ENCODE data around the gene PRKAG2.

DNA sequence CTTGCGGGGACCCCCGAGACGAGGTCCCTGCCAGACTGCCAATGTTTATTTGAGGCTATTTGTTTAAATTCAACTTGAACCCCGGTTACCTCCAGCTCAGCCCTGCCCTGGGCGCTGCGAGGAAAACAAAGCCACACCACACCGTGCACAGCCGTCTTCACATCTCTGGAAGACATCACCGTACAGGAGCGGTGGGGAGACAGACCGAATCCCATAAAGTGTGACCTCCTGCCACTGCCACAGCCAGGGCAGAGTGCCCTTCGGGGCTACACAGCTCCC, 40.0 kb downstream of the PRKAG2 start:
- TF ChIP-seq CTCF (IDR thresholded peaks at IDR 0.05; ENCODE audit: control extremely low read depth in 1 of 3, insufficient read depth in 1 of 3, low read depth in 1 of 3, low read length in 3 of 3) (no peak), POLR2A (IDR thresholded peaks at IDR 0.05; ENCODE audit: control extremely low read depth in 1 of 2, low read depth in 2 of 2, low read length in 2 of 2) (no peak), SIN3A (conservative IDR thresholded peaks at IDR 0.05 in 1 of 2, IDR thresholded peaks at IDR 0.05 in 1 of 2; ENCODE audit: low read depth in 1 of 2, low read length in 2 of 2) (no peak), SP2 (IDR thresholded peaks at IDR 0.05; ENCODE audit: low read length) (no peak), EP300 (IDR thresholded peaks at IDR 0.05; ENCODE audit: borderline replicate concordance in 1 of 2, low read depth in 2 of 2, low read length in 2 of 2) (no peak)

Measured in H1 (cell line).